H1 (cell line): Measurements from ENCODE around the gene FAM43B. TPM values are rescaled to one million over a fixed set of nuclear protein-coding genes. Genes with fewer than 3 reads are reported as not detected.

Experiments
- CTCF ChIA-PET: fragments of 300-600 bp; sonication (Branson Sonifier 250); formaldehyde crosslinking; loops from one replicate; lab custom pipeline; 2021; ENCODE audit not compliant: partially characterized antibody; lab: Charles Lee
- POLR2A ChIA-PET: fragments of 300-600 bp; sonication (Branson Sonifier 250); formaldehyde crosslinking; loops from one replicate; lab custom pipeline; 2021; ENCODE audit warnings: inconsistent platforms; ENCODE audit not compliant: partially characterized antibody; lab: Charles Lee
- DNase-seq, 2 experiments: peaks; one replicate each; pipeline versions ENCODE4 v3.0.0 to v3.0.0-alpha.2; 2010 to 2022; ENCODE audit warnings: low spot score in 2 of 2, low read depth in 1 of 2, mixed read lengths in 1 of 2
- FAIRE-seq: peaks from 2 replicates; lab custom pipeline; 2011; peaks lifted over from hg19 to GRCh38; lab: Jason Lieb, UNC
- H2AFZ ChIP-seq: 2 replicates; pipeline ENCODE4 v1.8.1; 2012; ENCODE audit warnings: low read length, inconsistent platforms
- H2AK5ac ChIP-seq: 2 replicates; pipeline ENCODE4 v1.6.1; 2013; ENCODE audit warnings: low read depth, low read length
- H2BK120ac ChIP-seq: replicated peaks from 2 replicates; pipeline ENCODE3; 2013; ENCODE audit warnings: low read depth, low read length, inconsistent platforms
- H2BK12ac ChIP-seq: 2 replicates; pipeline ENCODE4 v1.6.1; 2013; ENCODE audit warnings: low read depth, low read length
- H2BK15ac ChIP-seq: 2 replicates; pipeline ENCODE4 v1.6.1; 2013; ENCODE audit warnings: low read length
- H2BK20ac ChIP-seq: 2 replicates; pipeline ENCODE4 v1.6.1; 2013; ENCODE audit warnings: low read length
- H2BK5ac ChIP-seq: 2 replicates; pipeline ENCODE4 v1.6.1; 2013; ENCODE audit warnings: low read depth, low read length
- H3K14ac ChIP-seq: 2 replicates; pipeline ENCODE4 v1.6.1; 2013; ENCODE audit warnings: inconsistent platforms; ENCODE audit not compliant: insufficient read length
- H3K18ac ChIP-seq: 2 replicates; pipeline ENCODE4 v1.6.1; 2013; ENCODE audit warnings: low read length; ENCODE audit errors: extremely low read depth
- H3K23ac ChIP-seq: 2 replicates; pipeline ENCODE4 v1.6.1; 2013; ENCODE audit warnings: inconsistent platforms; ENCODE audit not compliant: insufficient read length
- H3K23me2 ChIP-seq: 2 replicates; pipeline ENCODE4 v1.6.1; 2013; ENCODE audit warnings: low read depth, low read length
- H3K27ac ChIP-seq: 2 replicates; pipeline ENCODE4 v1.6.1; 2011; ENCODE audit warnings: low read depth, low read length, inconsistent platforms
- H3K27me3 ChIP-seq, 4 experiments: replicated peaks in 1 of 4; 1 replicate in 1 of 4; 2 replicates in 3 of 4; pipeline versions ENCODE4 v1.6.1 to v1.8.1; 2011 to 2013; ENCODE audit warnings: low read length in 3 of 4, mild to moderate bottlenecking in 3 of 4, inconsistent platforms in 2 of 4, mixed read lengths in 2 of 4, moderate library complexity in 1 of 4; ENCODE audit not compliant: control insufficient read depth in 3 of 4, insufficient read depth in 3 of 4; ENCODE audit errors: extremely low read depth in 1 of 4
- H3K36me3 ChIP-seq, 4 experiments: 2 replicates each; pipeline versions ENCODE4 v1.6.1 to v1.8.1; 2011 to 2013; ENCODE audit warnings: mild to moderate bottlenecking in 4 of 4, low read length in 3 of 4, moderate library complexity in 2 of 4, control low read depth in 1 of 4, inconsistent platforms in 1 of 4; ENCODE audit not compliant: insufficient read depth in 4 of 4, control insufficient read depth in 2 of 4
- H3K4ac ChIP-seq: replicated peaks from 2 replicates; pipeline ENCODE3; 2013; ENCODE audit warnings: low read length, low read depth, mixed read lengths, inconsistent platforms; ENCODE audit not compliant: insufficient read length
- H3K4me1 ChIP-seq, 4 experiments: replicated peaks in 1 of 4; 1 replicate in 1 of 4; 2 replicates in 3 of 4; pipeline versions ENCODE4 v1.6.1 to v1.8.1; 2011 to 2013; ENCODE audit warnings: low read length in 3 of 4, inconsistent platforms in 2 of 4, mixed read lengths in 1 of 4; ENCODE audit not compliant: insufficient read depth in 4 of 4, control insufficient read depth in 3 of 4
- H3K4me2 ChIP-seq, 2 experiments: 2 replicates each; pipeline versions ENCODE4 v1.6.1 to v1.8.1; 2011 to 2013; ENCODE audit warnings: low read depth in 2 of 2, low read length in 2 of 2, control low read depth in 1 of 2, inconsistent platforms in 1 of 2, mild to moderate bottlenecking in 1 of 2; ENCODE audit not compliant: insufficient read depth in 1 of 2
- H3K4me3 ChIP-seq, 4 experiments: fragments of 200-600, 300-600 bp in 1 of 4; sonication (generic), shearing (Covaris generic), sonication (Bioruptor Twin) in 1 of 4; 2 replicates each; pipeline versions ENCODE4 v1.5.1 to v1.8.1; 2011 to 2016; ENCODE audit warnings: low read length in 4 of 4, low read depth in 3 of 4, control low read depth in 2 of 4, inconsistent platforms in 2 of 4, mild to moderate bottlenecking in 2 of 4, mixed read lengths in 1 of 4, moderate library complexity in 1 of 4; ENCODE audit not compliant: insufficient read depth in 2 of 4; ENCODE audit errors: extremely low read depth in 1 of 4
- H3K56ac ChIP-seq: replicated peaks from 2 replicates; pipeline ENCODE3; 2013; ENCODE audit warnings: low read depth, mild to moderate bottlenecking, mixed read lengths, low read length, inconsistent platforms; ENCODE audit not compliant: insufficient read length
- H3K79me1 ChIP-seq: 2 replicates; pipeline ENCODE4 v1.6.1; 2013; ENCODE audit warnings: low read depth, low read length, control low read depth
- H3K79me2 ChIP-seq, 2 experiments: 2 replicates each; pipeline versions ENCODE4 v1.6.1 to v1.8.1; 2012 to 2013; ENCODE audit warnings: low read length in 2 of 2, mild to moderate bottlenecking in 2 of 2, inconsistent platforms in 1 of 2; ENCODE audit not compliant: insufficient read depth in 2 of 2, control insufficient read depth in 1 of 2
- H3K9ac ChIP-seq, 4 experiments: replicated peaks in 1 of 4; 1 replicate in 1 of 4; 2 replicates in 3 of 4; pipeline versions ENCODE4 v1.6.1 to v1.8.1; 2011 to 2013; ENCODE audit warnings: low read depth in 3 of 4, low read length in 3 of 4, control low read depth in 2 of 4, mild to moderate bottlenecking in 2 of 4, moderate library complexity in 2 of 4, inconsistent platforms in 1 of 4; ENCODE audit errors: extremely low read depth in 1 of 4
- H3K9me3 ChIP-seq, 2 experiments: 2 replicates each; pipeline versions ENCODE4 v1.6.1 to v1.8.1; 2012 to 2013; ENCODE audit warnings: mild to moderate bottlenecking in 2 of 2, moderate library complexity in 2 of 2, control low read depth in 1 of 2, inconsistent platforms in 1 of 2, low read depth in 1 of 2, low read length in 1 of 2, mixed read lengths in 1 of 2; ENCODE audit not compliant: insufficient read depth in 2 of 2
- H4K20me1 ChIP-seq, 2 experiments: replicated peaks in 1 of 2; 2 replicates each; pipeline versions ENCODE3 to v1.8.1; 2011 to 2013; ENCODE audit warnings: inconsistent platforms in 2 of 2, low read length in 2 of 2, mild to moderate bottlenecking in 1 of 2; ENCODE audit not compliant: insufficient read depth in 2 of 2, control insufficient read depth in 1 of 2
- H4K5ac ChIP-seq: 2 replicates; pipeline ENCODE4 v1.6.1; 2013; ENCODE audit warnings: low read length, low read depth, mixed read lengths, inconsistent platforms; ENCODE audit not compliant: insufficient read length
- H4K8ac ChIP-seq: 2 replicates; pipeline ENCODE4 v1.8.0; 2013; ENCODE audit warnings: mild to moderate bottlenecking, moderate library complexity, low read length, inconsistent platforms; ENCODE audit not compliant: insufficient read depth; ENCODE audit errors: extremely low read depth
- H4K91ac ChIP-seq: replicated peaks from 2 replicates; pipeline ENCODE3; 2013; ENCODE audit warnings: low read length, mixed read lengths, inconsistent platforms; ENCODE audit not compliant: insufficient read length
- HDAC2 ChIP-seq, 2 experiments: fragments of 300-600 bp in 1 of 2; sonication (generic) in 1 of 2; IDR thresholded peaks; 2 replicates each; pipeline ENCODE4 v1.6.1; 2011 to 2012; ENCODE audit warnings: low read depth in 2 of 2, low read length in 2 of 2, mild to moderate bottlenecking in 2 of 2, moderate library complexity in 2 of 2, borderline replicate concordance in 1 of 2, inconsistent platforms in 1 of 2
- MAFK ChIP-seq: IDR thresholded peaks from 2 replicates; pipeline ENCODE4 v1.6.1; 2012; ENCODE audit warnings: low read depth, mild to moderate bottlenecking, improper control_type of control experiment, low read length
- NRF1 ChIP-seq: IDR thresholded peaks from 2 replicates; pipeline ENCODE4 v1.6.1; 2011; ENCODE audit warnings: mild to moderate bottlenecking, low read depth, low read length, improper control_type of control experiment
- RNF2 ChIP-seq: fragments of 200-900, 300-1000 bp; sonication (generic); IDR thresholded peaks from 2 replicates; pipeline ENCODE4 v1.7.1; 2016; ENCODE audit warnings: borderline replicate concordance, low read depth, mild to moderate bottlenecking, antibody characterized with exemption, low read length; ENCODE audit not compliant: poor library complexity, severe bottlenecking; ENCODE audit errors: missing control alignments
- WGBS, 2 experiments: shearing (Covaris generic) in 1 of 2; methylation state at CpG; one replicate each; pipeline versions ENCODE4 v1.1.6 to v1.1.7; 2013 to 2015; ENCODE audit warnings: low lambda C conversion rate in 2 of 2, mixed read lengths in 2 of 2, inconsistent platforms in 1 of 2, low coverage in 1 of 2, missing lambda C conversion rate in 1 of 2; ENCODE audit not compliant: insufficient replicate concordance in 2 of 2, insufficient coverage in 1 of 2, insufficient read length in 1 of 2; ENCODE audit errors: extremely low coverage in 1 of 2, missing lambda C conversion rate in 1 of 2; 5-methylcytosine and 5-hydroxymethylcytosine counted together
- polyA plus RNA-seq, 7 experiments: library from polyadenylated mRNA; depleted of rRNA in 3 of 7; stranded (reverse) in 5 of 7; unstranded in 2 of 7; fragments of >200 nt in 5 of 7; fragments of 200-250 nt in 2 of 7; gene quantifications; 1 replicate in 5 of 7; 2 replicates in 1 of 7; 4 replicates in 1 of 7; pipeline versions ENCODE4 v1.2.1 to v1.2.3, GENCODE V29; 2011 to 2013; ENCODE audit warnings: missing spikeins in 2 of 7, mixed read lengths in 2 of 7
- total RNA-seq: library from RNA; stranded (reverse); fragmentation: NEBNext Ultra II Directional; extraction: Animal tissue kit (Norgen Biotek cat#: 25700); gene quantifications from 2 replicates; pipeline ENCODE4 v1.2.1, GENCODE V29; 2021

The FAM43B gene
- total and polyA plus RNA-seq, 2 of the 8 experiments (the other 6 are each of a cell fraction or from before 2014, with no cell fraction given), result 0.88 to 2.2 TPM

- no peak overlapping the region for H3K18ac ChIP-seq
- H3K23me2 ChIP-seq, result no peaks in the 10 kb centered on the region
- no peaks in the 10 kb centered on the region for H3K36me3 ChIP-seq
- no peak overlapping the region; the same call in 1 of the 2 replicates for H2AK5ac ChIP-seq
- H2BK15ac ChIP-seq, result no peak overlapping the region
- no peak for DNase-seq
- 0 out of 2 replicates have a peak overlapping the region, but pooled peaks have one; percentile 71 for H2AFZ ChIP-seq
- CTCF ChIA-PET, result interaction anchor here (0.6 to 7.5 kb wide), 4 partner anchors 17 to 616 kb away, joined by 3 to 47 read pairs (median 3); partner anchors contain the start of gene PINK1
- H2BK12ac ChIP-seq, result no peak overlapping the region
- H2BK5ac ChIP-seq, result no peak overlapping the region
- no peaks in the 10 kb centered on the region for H3K79me2 ChIP-seq
- no peak overlapping the region for H3K56ac ChIP-seq
- H2BK20ac ChIP-seq, result no peak overlapping the region
- POLR2A ChIA-PET, result no interaction called here
- no peaks in the 10 kb centered on the region for H3K9me3 ChIP-seq
- H4K20me1 ChIP-seq, result no peaks in the 10 kb centered on the region
- no peak overlapping the region for H3K14ac ChIP-seq
- no peak overlapping the region for H2BK120ac ChIP-seq
- no peak overlapping the region for H3K9ac ChIP-seq
- no peak overlapping the region for H4K91ac ChIP-seq
- 82% methylated on average over 12 of the region's 13 CpGs; no CpG with 5 or more reads in 1 of the 2 experiments for WGBS, 2 experiments
- no peak overlapping the region for H4K8ac ChIP-seq
- FAIRE-seq, result no peak
- H3K79me1 ChIP-seq, result no peaks in the 10 kb centered on the region
- no peak overlapping the region for H3K4me3 ChIP-seq
- no peak overlapping the region for H3K23ac ChIP-seq
- TF ChIP-seq MAFK, result no peak
- no peak for TF ChIP-seq NRF1
- no peak for TF ChIP-seq RNF2
- no peak for TF ChIP-seq HDAC2 (IDR thresholded peaks at IDR 0.05; ENCODE audit: borderline replicate concordance in 1 of 2, low read depth in 2 of 2, low read length in 2 of 2)
- no peak overlapping the region for H3K27ac ChIP-seq
- peaks cover 0 to 2% (median 0%) of the 10 kb centered on the region in 4 experiments; a peak in 2 of 7 replicates for H3K4me1 ChIP-seq
- peaks cover 0 to 2% (median 0%) of the 10 kb centered on the region in 4 experiments; a peak in 1 of 7 replicates for H3K27me3 ChIP-seq
- no peak overlapping the region for H3K4ac ChIP-seq
- H4K5ac ChIP-seq, result no peak overlapping the region
- no peak overlapping the region for H3K4me2 ChIP-seq
Measured at GRCh38 chr1:20578721-20579395, 26.5 kb downstream of the FAM43B start.
